Activated naive CD8-positive, alpha-beta T cell treated with anti-CD3 and anti-CD28 coated beads, Interleukin-2, amount 10 ng/mL, durations not matched to agents 7 days and 5 days (primary cell): ENCODE measurements around the gene OR2C3. TPM values are rescaled to one million over a fixed set of nuclear protein-coding genes. Genes with fewer than 3 reads are reported as not detected.
"Not testable (repeated sequence)": the region's sequence is repeated elsewhere in the genome, so short reads cannot be mapped to it uniquely, and the experiment has no call there.

Experiments used
- ATAC-seq: fragments of 150-1000 bp; cut with Tn5 transposase; one replicate; pipeline ENCODE4 v1.10.0; 2021; ENCODE audit warnings: low read depth, moderate library complexity
- POLR2A ChIA-PET: fragments of 350-600 bp; sonication (Branson Sonifier 250); formaldehyde crosslinking; loops from one replicate; lab custom pipeline; 2021; ENCODE audit warnings: antibody characterized with exemption; lab: Charles Lee
- DNase-seq: peaks from one replicate; pipeline ENCODE4 v3.0.0; 2021
- H3K27ac Mint-ChIP-seq: one replicate; pipeline ENCODE4 v1.8.0; 2022; ENCODE audit warnings: mild to moderate bottlenecking, mixed read lengths
- H3K27me3 Mint-ChIP-seq: one replicate; pipeline ENCODE4 v1.8.0; 2022; ENCODE audit warnings: mild to moderate bottlenecking, moderate library complexity, mixed read lengths
- H3K36me3 Mint-ChIP-seq: one replicate; pipeline ENCODE4 v1.8.0; 2021; ENCODE audit warnings: mild to moderate bottlenecking, mixed read lengths
- H3K4me1 Mint-ChIP-seq: one replicate; pipeline ENCODE4 v1.8.0; 2021; ENCODE audit warnings: mixed read lengths
- H3K4me3 Mint-ChIP-seq: one replicate; pipeline ENCODE4 v1.8.0; 2022; ENCODE audit warnings: mild to moderate bottlenecking, moderate library complexity, mixed read lengths
- H3K9me3 Mint-ChIP-seq: one replicate; pipeline ENCODE4 v1.8.0; 2021; ENCODE audit warnings: mixed read lengths
- total RNA-seq, 2 experiments: library from RNA; stranded (reverse); gene quantifications; one replicate each; pipeline ENCODE4 v1.2.3, GENCODE V29; 2021

Gene OR2C3
- total RNA-seq, 2 experiments from 2014 or later, result not detected

DNA sequence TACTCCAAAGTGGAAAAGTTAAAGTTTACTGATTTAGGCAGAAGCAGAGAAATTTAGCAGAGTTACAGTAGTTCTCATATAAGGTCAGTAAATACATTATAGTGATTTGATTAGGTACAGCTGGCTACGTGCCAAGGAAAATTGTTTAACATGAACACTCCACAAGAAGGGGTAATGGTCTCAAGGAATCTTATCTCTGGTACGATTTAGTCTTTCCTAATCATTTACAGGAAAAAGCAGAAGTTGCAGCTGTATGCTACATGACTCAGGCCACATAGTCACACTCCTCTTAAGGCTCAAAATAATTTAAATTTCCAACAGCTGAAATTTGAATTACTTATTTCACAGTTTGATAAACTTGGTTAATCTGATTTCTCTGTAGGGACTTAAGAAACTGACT lies 41.5 kb downstream of the OR2C3 start:
- Mint-ChIP-seq H3K9me3 (no peaks in the 10 kb centered on the region), H3K27ac (no peak overlapping the region), H3K36me3 (no peaks in the 10 kb centered on the region), H3K27me3 (peaks cover 28% of the 10 kb centered on the region), H3K4me3 (no peak overlapping the region), H3K4me1 (peaks cover 5% of the 10 kb centered on the region)
- POLR2A ChIA-PET, result no interaction called here
- ATAC-seq, result no peak
- DNase-seq, result no peak

DNA sequence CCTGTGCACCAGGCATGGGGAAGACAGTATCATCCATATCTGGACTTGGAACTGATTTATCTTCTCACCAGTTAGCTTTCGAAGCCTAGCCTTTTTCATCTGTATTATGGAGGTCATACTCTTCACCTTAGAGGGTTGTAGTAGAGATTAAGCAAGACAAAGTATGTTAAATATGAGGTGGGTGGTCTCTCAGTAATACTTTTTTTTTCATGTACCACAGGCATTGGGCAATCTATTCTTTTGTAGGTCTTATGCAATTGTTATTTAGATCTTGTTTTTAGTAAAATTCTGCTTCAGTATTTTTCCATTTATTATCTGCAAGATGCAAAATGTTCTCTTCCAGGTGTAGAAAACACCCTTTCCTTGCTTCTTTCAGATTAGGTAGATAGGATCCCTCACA lies 43.1 kb downstream of the OR2C3 start:
- ATAC-seq (no peak), DNase-seq (no peak)
- H3K27me3 Mint-ChIP-seq, result peaks cover 19% of the 10 kb centered on the region
- POLR2A ChIA-PET, result no interaction called here
- H3K9me3 Mint-ChIP-seq, result no peaks in the 10 kb centered on the region
- H3K4me3 Mint-ChIP-seq, result no peak overlapping the region
- H3K27ac Mint-ChIP-seq, result no peak overlapping the region
- no peaks in the 10 kb centered on the region for H3K36me3 Mint-ChIP-seq
- peaks cover 5% of the 10 kb centered on the region for H3K4me1 Mint-ChIP-seq

DNA sequence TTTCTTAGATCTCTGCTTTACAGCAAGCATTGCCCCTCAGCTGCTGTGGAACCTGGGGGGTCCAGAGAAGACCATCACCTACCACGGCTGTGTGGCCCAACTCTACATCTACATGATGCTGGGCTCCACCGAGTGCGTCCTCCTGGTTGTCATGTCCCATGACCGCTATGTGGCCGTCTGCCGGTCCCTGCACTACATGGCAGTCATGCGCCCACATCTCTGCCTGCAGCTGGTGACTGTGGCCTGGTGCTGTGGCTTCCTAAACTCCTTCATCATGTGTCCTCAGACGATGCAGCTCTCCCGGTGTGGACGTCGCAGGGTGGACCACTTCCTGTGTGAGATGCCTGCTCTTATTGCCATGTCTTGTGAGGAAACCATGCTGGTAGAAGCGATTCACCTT lies 44.9 kb downstream of the OR2C3 start:
- POLR2A ChIA-PET, result no interaction called here
- no peak overlapping the region for H3K4me3 Mint-ChIP-seq
- no peaks in the 10 kb centered on the region for H3K9me3 Mint-ChIP-seq
- no peaks in the 10 kb centered on the region for H3K36me3 Mint-ChIP-seq
- peaks cover 5% of the 10 kb centered on the region for H3K4me1 Mint-ChIP-seq
- H3K27me3 Mint-ChIP-seq, result peaks cover 15% of the 10 kb centered on the region
- no peak overlapping the region for H3K27ac Mint-ChIP-seq
- no peak for ATAC-seq
- DNase-seq, result no peak

DNA sequence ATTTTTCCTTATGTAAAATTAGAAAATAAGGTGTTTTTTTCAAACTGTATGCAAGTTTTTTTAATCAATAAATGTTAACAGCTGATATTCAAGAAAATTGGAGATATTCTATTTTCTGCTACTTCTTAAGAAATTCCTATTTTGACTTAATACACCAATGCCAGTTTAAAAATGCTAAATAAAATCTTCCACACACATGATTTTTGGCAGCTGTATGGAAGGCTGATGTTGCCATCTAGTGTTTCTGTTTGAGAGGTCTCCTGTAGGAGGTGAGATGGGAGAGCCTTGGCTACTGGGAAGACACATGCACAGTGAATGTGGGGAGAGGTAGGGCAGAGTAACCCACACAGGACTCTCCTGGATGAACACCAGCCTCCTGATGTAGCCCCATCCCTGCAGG lies 49.2 kb downstream of the OR2C3 start:
- Mint-ChIP-seq H3K36me3 (no peaks in the 10 kb centered on the region), H3K27ac (no peak overlapping the region), H3K4me3 (no peak overlapping the region), H3K4me1 (peaks cover 5% of the 10 kb centered on the region), H3K27me3 (peaks cover 2% of the 10 kb centered on the region), H3K9me3 (no peaks in the 10 kb centered on the region)
- POLR2A ChIA-PET, result interaction anchor here (0.9 kb wide), 2 partner anchors 97 to 115 kb away, joined by 3 read pairs; no protein-coding TSS in a partner anchor
- peak; percentile 58 for ATAC-seq
- DNase-seq, result no peak

DNA sequence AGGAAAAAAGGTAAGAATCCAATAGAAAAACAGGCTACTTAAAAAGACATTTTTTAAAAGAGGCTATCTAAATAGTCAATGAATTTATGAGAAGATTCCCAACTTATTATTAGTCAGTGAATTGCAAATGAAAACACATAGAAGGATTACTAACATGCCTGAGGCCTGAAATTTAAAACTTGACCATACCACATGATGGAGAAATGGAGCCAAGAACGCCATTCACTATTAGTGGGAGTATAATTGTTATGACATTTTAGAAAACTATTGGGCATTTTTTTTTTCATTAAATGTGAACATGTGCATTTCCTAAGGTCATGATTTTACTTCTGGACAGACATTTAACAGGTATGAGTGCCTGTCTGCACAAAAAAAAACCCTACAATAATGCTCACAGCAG lies 53.5 kb downstream of the OR2C3 start:
- Mint-ChIP-seq H3K27me3 (peaks cover 4% of the 10 kb centered on the region), H3K36me3 (no peaks in the 10 kb centered on the region), H3K4me1 (no peaks in the 10 kb centered on the region), H3K27ac (no peak overlapping the region), H3K4me3 (no peak overlapping the region), H3K9me3 (no peaks in the 10 kb centered on the region)
- POLR2A ChIA-PET, result no interaction called here
- DNase-seq (no peak), ATAC-seq (no peak)

DNA sequence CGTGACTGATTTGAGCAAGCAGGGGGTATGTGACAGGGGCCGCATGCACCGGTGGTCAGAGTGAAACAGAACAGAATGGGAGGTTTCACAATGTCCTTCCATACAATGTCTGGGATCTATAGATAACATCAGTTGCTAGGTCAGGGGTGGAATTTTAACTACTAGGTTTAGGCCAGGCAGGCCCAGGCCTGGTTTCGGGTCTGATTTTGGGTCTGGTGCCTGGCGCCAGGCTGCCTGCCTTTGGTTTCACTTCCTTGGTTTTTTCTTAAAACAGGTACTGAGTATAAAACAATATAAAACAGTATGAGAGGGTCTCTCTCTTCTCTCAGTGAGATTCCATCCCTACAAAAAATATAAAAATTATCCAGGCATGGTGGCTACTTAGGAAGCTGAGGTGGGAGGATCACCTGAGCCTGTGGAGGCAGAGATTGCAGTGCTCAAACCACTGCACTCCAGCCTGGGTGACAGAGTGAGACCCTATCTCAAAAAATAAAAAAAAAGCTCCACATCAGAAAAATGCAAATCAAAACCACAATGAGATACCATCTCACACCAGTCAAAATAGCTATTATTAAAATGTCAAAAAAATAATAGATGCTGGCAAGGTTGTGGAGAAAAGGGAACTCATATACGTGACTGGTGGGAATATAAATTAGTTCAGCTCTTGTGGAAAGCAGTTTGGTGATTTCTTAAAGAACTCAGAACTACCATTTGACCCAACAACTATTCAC lies 59.7 kb downstream of the OR2C3 start:
- POLR2A ChIA-PET, result interaction anchor here (0.7 kb wide), 1 partner anchor 34 kb away, joined by 3 read pairs; no protein-coding TSS in a partner anchor
- not testable (repeated sequence) for H3K4me3 Mint-ChIP-seq, H3K27me3 Mint-ChIP-seq, DNase-seq, ATAC-seq, H3K27ac Mint-ChIP-seq, H3K4me1 Mint-ChIP-seq, H3K36me3 Mint-ChIP-seq, H3K9me3 Mint-ChIP-seq

DNA sequence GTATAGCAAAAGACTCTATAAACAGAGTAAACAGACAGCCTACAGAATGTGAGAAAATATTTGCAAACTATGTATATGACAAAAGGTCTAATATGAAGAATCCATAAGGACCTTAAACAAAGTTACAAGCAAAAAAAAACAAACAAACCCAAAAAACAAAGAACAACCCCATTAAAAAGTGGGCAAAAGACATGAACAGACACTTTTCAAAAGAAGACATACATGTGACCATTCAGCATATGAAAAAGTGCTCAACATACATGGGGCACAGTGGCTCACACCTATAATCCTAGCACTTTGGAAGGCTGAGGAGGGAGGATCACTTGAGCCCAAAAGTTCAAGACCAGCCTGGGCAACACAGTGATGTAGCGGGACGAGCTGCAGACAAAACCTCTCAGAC lies 60.4 kb downstream of the OR2C3 start:
- no peak for DNase-seq
- Mint-ChIP-seq H3K4me3 (no peak overlapping the region), H3K36me3 (no peaks in the 10 kb centered on the region), H3K27me3 (peaks cover 9% of the 10 kb centered on the region), H3K9me3 (no peaks in the 10 kb centered on the region), H3K27ac (no peak overlapping the region), H3K4me1 (no peaks in the 10 kb centered on the region)
- POLR2A ChIA-PET, result interaction anchor here (0.7 kb wide), 1 partner anchor 33 kb away, joined by 3 read pairs; no protein-coding TSS in a partner anchor
- ATAC-seq, result no peak

Other genes with a start within 250 kb of the OR2C3 start
- gene ZNF496, start 204.6 kb downstream of the OR2C3 start, total RNA-seq, result 10 to 100 TPM; 25.9 to 26.6 TPM
- gene NLRP3, start 120.3 kb downstream of the OR2C3 start, total RNA-seq, result 1 to 10 TPM; 7.0 to 8.9 TPM
- gene OR2B11, start 78.3 kb downstream of the OR2C3 start, total RNA-seq, result not detected
- not detected for gene GCSAML, start 12.7 kb upstream of the OR2C3 start, total RNA-seq
- not detected for gene OR2G2, start 51.9 kb upstream of the OR2C3 start, total RNA-seq
- gene OR2G3, start 69.1 kb upstream of the OR2C3 start, total RNA-seq, result not detected
- not detected for gene OR13G1, start 143.3 kb upstream of the OR2C3 start, total RNA-seq
- gene OR6F1, start 180.2 kb upstream of the OR2C3 start, total RNA-seq, result not detected
- gene OR14K1, start 202.2 kb upstream of the OR2C3 start, total RNA-seq, result not detected
- not detected for gene OR14A2, start 211.7 kb upstream of the OR2C3 start, total RNA-seq
- gene OR1C1, start 224.1 kb upstream of the OR2C3 start, total RNA-seq, result not detected